Activated CD4-positive, alpha-beta T cell treated with anti-CD3 and anti-CD28 coated beads, Interleukin-10, Interleukin-2, amounts not matched to agents 100 ng/mL and 50 ng/mL, durations not matched to agents 16 hours and 8 hours (primary cell): ENCODE results near the gene GPR65.
A peak's percentile ranks its signal among the peaks of the same experiment; 100 is the strongest.

ENCODE experiments used
- DNase-seq: peaks from one replicate; pipeline ENCODE4 v3.0.0-alpha.2; 2020

GPR65 gene

GRCh38 chr14:88043529-88044443, 38.9 kb downstream of the GPR65 start:
- DNase-seq, result no peak

- no peak for DNase-seq
Observed at GRCh38 chr14:88044444-88044758, 39.5 kb downstream of the GPR65 start.

GRCh38 chr14:88044776-88045446, 40.0 kb downstream of the GPR65 start:
- peak; percentile 84 for DNase-seq

- no peak for DNase-seq
Observed at GRCh38 chr14:88045705-88046104, 40.8 kb downstream of the GPR65 start.

- DNase-seq, result no peak
Observed at GRCh38 chr14:88048351-88048750, 43.4 kb downstream of the GPR65 start.

- no peak for DNase-seq
Observed at GRCh38 chr14:88049266-88049665, 44.3 kb downstream of the GPR65 start.

- no peak for DNase-seq
Observed at GRCh38 chr14:88049936-88050335, 45.0 kb downstream of the GPR65 start.

GRCh38 chr14:88060576-88060975, 55.6 kb downstream of the GPR65 start:
- no peak for DNase-seq

- DNase-seq, result no peak
Observed at GRCh38 chr14:88063811-88064210, 58.9 kb downstream of the GPR65 start.
